HAP-1 (cell line): ENCODE measurements around the gene AARS2.
"Not testable (repeated sequence)": the region's sequence is repeated elsewhere in the genome, so short reads cannot be mapped to it uniquely, and the experiment has no call there.

Source experiments
- DNase-seq, 2 experiments: peaks; one replicate each; pipeline ENCODE4 v3.0.0-alpha.2; 2016 to 2020; ENCODE audit warnings: low spot score in 2 of 2
- H3K27me3 ChIP-seq: fragments of 250-450 bp; sonication (Bioruptor Pico); 2 replicates; pipeline ENCODE4 v1.5.1; 2020; ENCODE audit warnings: low read depth, mild to moderate bottlenecking, moderate library complexity
- H3K36me3 ChIP-seq: fragments of 250-450 bp; sonication (Bioruptor Pico); replicated peaks from 2 replicates; pipeline ENCODE4 v1.5.1; 2020; ENCODE audit warnings: mild to moderate bottlenecking
- H3K4me1 ChIP-seq: fragments of 250-450 bp; sonication (Bioruptor Pico); 2 replicates; pipeline ENCODE4 v1.5.1; 2020; ENCODE audit warnings: mild to moderate bottlenecking
- H3K4me3 ChIP-seq: fragments of 250-450 bp; sonication (Bioruptor Pico); 2 replicates; pipeline ENCODE4 v1.5.1; 2020; ENCODE audit warnings: mild to moderate bottlenecking, moderate library complexity
- H3K9me3 ChIP-seq: fragments of 250-450 bp; sonication (Bioruptor Pico); 2 replicates; pipeline ENCODE4 v1.5.1; 2020; ENCODE audit warnings: mild to moderate bottlenecking, moderate library complexity
- in situ Hi-C: fragments of 300-500 bp; cut with MboI; formaldehyde crosslinking; loops from 3 replicates; pipeline ENCODE4 v1.14.3; 2020; ENCODE audit warnings: low sequenced_read_pairs, inconsistent platforms, mixed read lengths

AARS2 gene

DNA sequence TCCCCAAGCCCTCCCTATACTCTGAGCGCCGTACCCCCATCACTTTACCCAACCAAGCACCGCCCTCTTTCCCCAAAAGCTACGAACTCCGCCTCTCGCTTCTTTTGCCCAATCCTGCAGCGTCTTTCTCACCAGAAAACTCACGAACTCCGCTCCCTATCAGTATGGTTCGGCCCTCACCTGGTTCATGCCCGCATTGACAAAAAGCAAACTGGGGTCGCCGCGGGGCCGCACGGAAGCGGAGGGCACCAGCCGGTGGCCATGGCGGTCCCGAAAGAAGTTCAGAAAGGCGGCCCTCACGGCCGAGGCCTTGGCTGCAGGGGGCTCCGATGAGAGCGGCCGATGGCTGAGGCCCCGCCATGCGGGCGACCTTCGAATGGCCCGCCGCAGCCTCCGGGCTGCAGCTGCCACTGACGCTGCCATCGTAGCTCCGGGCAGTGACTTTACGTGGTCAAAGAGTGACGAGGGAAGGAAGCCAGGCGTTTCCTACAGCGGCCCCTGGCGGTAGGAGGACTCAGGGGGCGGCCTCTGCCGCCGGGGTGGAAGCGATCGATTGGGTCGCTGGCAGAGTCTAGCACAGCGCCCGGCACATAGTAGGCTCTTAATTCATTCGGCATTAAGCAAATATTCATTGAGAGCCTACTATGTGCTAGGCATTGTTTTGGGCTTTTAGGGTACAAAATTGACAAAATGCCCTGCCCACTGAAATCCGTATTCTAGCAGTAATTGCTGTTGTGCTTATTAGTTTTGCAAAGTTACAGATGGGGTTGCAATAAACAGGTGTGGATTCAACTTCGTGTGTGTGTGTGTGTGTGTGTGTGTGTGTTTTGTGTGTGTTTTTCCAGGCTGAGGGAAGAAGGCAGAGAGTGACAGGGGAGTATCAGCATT, at the start of gene AARS2:
Gene AARS2 (minus strand): TSS at position 447 of the 888 bp plus-strand sequence. CDS start 24 bp downstream, at position 423.
- Histone ChIP-seq H3K27me3 (no peaks in the 10 kb centered on the region), H3K9me3 (no peaks in the 10 kb centered on the region), H3K4me3 (peak within 1 kb of the TSS; percentile 97), H3K4me1 (peaks cover 9% of the 10 kb centered on the region), H3K36me3 (peaks cover 36% of the 10 kb centered on the region)
- DNase-seq, result peak; percentile 76 to 95
- in situ Hi-C loops, result no loop called here

DNA sequence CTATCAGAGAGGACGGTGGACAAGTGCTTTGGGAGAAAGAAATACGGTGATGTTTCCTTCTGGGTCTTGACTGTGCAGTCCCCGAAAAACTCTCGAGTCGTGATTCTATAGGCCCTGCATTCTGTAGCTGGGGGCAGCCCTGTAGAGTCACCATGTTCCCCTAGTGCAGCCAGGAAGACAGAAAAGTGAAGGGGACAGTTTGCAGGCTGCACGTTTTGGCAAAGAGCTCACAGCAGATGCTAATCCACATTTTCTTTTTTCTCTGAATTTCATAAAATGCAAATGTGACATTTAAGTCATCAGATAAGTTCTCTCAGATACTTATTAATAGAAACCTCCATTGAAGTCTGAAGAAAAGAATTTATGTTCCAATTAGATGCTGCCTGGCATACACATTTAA, 48.8 kb upstream of the AARS2 start:
- Histone ChIP-seq H3K4me3 (no peak overlapping the region), H3K4me1 (peaks cover 10% of the 10 kb centered on the region), H3K27me3 (no peaks in the 10 kb centered on the region; the same call in 1 of the 2 replicates), H3K36me3 (no peaks in the 10 kb centered on the region), H3K9me3 (no peaks in the 10 kb centered on the region)
- in situ Hi-C loops, result no loop called here
- peak in 1 of 2 experiments; percentile 18 for DNase-seq

DNA sequence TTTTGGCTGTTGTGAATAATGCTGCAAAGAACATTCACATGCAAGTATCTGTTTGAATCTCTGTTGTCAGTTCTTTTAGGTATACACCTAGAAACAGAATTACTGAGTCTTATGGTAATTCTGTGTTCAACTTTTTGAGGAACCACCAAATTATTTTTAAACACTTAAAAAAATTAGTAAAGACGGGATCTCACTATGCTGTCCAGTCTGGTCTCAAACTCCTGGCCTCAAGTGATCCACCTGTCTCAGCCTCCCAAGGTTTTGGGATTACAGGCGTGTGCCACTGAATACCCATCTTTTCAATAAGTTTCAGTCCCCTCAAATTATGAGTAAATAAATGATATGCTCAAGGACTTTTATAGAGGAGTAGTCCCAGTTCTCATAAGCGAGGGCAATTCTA, 46.8 kb upstream of the AARS2 start:
- Histone ChIP-seq H3K27me3 (no peaks in the 10 kb centered on the region), H3K36me3 (no peaks in the 10 kb centered on the region), H3K9me3 (no peaks in the 10 kb centered on the region), H3K4me1 (peaks cover 10% of the 10 kb centered on the region), H3K4me3 (no peak overlapping the region)
- no peak for DNase-seq
- in situ Hi-C loops, result no loop called here

DNA sequence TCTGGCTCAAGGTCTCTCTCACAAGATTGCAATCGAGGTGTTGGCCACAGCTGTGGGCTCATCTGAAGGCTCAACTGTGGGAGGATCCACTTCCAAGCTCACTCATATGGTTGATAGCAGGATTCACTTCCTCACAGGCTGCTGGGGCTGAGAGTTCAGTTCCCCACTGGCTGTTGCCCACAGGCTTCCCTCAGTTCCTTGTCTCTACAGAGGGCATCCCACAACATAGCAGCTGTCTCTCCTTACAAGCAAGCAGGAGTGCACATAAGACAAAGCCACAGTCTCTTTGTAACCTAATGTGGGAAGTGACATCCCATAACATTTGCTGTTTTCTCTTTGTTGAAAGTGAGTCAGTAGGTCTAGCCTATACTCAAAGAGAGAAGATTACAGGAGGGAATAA, 43.3 kb upstream of the AARS2 start:
- in situ Hi-C loops, result no loop called here
- no peaks in the 10 kb centered on the region for H3K36me3 ChIP-seq
- DNase-seq, result peak in 1 of 2 experiments; percentile 1

DNA sequence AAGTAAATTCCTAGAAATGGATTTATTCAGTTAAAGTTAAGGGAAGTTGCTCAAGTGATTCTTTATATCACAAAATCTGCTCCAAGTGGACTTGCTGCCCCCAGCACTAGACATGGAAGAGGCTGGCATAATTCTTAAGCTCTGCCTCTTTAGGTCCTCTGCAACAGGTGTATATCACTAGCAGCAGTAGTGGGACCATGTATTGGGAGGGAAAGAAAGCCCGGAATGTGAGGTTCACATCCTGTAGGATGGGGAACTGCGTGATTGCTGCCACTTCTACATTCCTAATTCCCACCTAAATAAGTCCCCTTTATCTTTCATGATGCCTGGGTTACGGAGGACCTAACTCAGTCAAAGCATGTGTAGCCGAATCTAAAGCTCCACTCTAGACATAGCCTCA, 42.5 kb upstream of the AARS2 start:
- no peaks in the 10 kb centered on the region for H3K36me3 ChIP-seq
- in situ Hi-C loops, result no loop called here
- no peak for DNase-seq
- H3K27me3 ChIP-seq, result no peaks in the 10 kb centered on the region
- no peak overlapping the region for H3K4me3 ChIP-seq
- H3K4me1 ChIP-seq, result no peaks in the 10 kb centered on the region; the same call in 1 of the 2 replicates
- H3K9me3 ChIP-seq, result no peaks in the 10 kb centered on the region

More for the DNA sequence above, 43.3 kb upstream of the AARS2 start:
- Histone ChIP-seq H3K4me3 (no peak overlapping the region), H3K4me1 (no peaks in the 10 kb centered on the region; the same call in 1 of the 2 replicates), H3K27me3 (no peaks in the 10 kb centered on the region), H3K9me3 (no peaks in the 10 kb centered on the region)

DNA sequence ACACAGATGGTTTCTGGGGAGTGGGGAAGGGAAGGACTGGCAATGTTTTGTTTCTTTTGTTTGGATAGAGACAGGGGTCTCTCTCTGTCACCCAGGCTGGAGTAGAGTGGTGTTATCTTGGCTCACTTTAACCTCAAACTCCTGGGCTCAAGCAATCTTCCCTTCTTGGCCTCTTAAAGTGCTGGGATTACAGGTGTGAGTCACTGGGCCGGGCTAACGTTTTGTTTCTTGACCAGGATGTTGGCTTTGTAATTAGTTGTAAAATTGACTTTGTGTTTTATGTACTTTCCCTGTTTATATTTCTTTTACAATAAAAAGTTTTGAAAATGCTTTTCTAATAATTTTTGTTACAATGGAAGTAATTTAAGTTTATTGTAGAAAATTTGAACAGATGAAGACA, 40.2 kb upstream of the AARS2 start:
- Histone ChIP-seq H3K9me3 (no peaks in the 10 kb centered on the region), H3K27me3 (no peaks in the 10 kb centered on the region), H3K4me1 (no peaks in the 10 kb centered on the region; the same call in 1 of the 2 replicates), H3K4me3 (no peak overlapping the region), H3K36me3 (no peaks in the 10 kb centered on the region)
- no peak for DNase-seq
- in situ Hi-C loops, result no loop called here

DNA sequence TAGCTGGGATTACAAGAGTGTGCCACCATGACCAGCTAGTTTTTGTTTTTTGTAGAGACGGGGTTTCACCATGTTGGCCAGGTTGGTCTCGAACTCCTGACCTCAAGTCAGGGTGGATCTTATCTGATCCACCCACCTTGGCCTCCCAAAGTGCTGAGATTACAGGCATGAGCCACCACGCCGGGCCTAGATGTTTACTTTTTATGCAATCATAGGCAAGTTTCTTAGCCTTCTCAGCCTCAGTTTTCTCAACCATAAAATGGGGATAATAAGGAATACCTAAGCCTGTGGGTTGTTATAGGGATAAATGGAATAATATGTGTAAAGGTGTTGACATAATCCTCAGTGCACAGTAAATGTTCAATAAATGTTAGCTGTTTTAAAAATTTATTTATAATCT, 39.1 kb upstream of the AARS2 start:
- Histone ChIP-seq H3K4me3 (no peak overlapping the region), H3K4me1 (no peaks in the 10 kb centered on the region), H3K27me3 (no peaks in the 10 kb centered on the region), H3K36me3 (no peaks in the 10 kb centered on the region), H3K9me3 (no peaks in the 10 kb centered on the region)
- in situ Hi-C loops, result no loop called here
- DNase-seq, result no peak

DNA sequence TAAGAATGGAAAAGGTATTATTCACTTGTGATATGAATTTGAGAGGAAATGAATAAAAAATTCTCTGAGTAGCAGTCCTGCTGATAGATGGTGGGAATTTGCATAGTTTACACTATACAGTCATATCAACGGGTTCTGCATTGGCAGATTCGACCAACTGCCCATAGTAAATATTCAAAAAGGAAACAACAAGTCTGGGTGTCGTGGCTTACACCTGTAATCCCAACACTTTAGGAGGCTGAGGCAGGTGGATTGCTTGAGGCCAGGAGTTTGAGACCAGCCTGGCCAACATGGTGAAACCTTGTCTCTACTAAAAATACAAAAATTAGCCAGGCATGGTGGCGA, 37.5 kb upstream of the AARS2 start:
- H3K4me1 ChIP-seq, H3K9me3 ChIP-seq, H3K4me3 ChIP-seq, H3K27me3 ChIP-seq, DNase-seq, H3K36me3 ChIP-seq, in situ Hi-C loops: not testable (repeated sequence)

DNA sequence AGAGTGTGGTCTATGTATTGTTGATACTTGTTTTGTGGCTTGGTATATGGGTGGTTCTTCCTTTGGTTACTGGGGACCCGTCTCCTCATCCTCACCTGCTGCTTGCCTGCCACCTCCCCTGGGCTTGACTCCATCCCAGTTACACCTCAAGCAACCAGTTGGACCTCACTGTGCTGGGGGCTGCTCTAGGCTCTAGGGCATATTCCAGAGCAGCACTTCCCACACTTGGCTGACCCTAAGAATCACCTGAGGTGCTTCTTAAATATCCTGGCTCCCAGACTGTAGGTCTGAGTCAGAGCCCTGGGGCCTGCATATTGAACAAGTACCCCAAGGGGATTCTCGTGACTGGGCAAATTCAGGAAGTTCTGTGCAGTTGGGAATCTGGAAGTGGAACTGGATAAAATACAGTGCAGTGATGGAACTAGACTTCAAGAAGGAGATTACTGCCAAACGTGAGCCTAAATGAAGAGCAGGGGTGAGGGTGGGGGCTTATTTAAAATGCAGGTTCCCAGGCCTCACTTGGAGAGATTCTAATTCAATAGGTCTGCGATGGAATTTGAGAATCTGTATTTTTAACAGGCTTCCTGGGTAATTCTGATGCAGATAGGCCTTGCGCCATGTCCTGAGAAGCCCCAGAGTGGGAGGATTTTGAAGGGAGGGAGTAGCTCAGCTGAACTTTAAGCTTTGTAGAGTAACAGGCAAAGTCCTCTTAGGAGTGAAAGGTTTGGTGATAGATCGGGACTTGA, 36.9 kb upstream of the AARS2 start:
- in situ Hi-C loops, result no loop called here
- H3K4me3 ChIP-seq, result no peak overlapping the region

DNA sequence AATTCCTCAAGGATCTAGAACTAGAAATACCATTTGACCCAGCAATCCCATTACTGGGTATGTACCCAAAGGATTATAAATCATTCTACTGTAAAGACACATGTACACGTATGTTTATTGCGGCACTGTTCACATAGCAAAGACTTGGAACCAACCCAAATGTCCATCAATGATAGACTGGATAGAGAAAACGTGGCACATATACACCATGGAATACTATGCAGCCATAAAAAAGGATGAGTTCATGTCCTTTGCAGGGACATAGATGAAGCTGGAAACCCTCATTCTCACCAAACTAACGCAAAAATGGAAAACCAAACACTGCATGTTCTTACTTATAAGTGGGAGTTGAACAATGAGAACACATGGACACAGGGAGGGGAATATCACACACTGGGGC, 33.7 kb upstream of the AARS2 start:
- in situ Hi-C loops, H3K36me3 ChIP-seq, H3K9me3 ChIP-seq, H3K4me3 ChIP-seq, H3K4me1 ChIP-seq, DNase-seq: not testable (repeated sequence)
- H3K27me3 ChIP-seq, result peaks cover 14% of the 10 kb centered on the region

More for the DNA sequence above, 36.9 kb upstream of the AARS2 start:
- Histone ChIP-seq H3K36me3 (no peaks in the 10 kb centered on the region), H3K9me3 (no peaks in the 10 kb centered on the region), H3K27me3 (no peaks in the 10 kb centered on the region; the same call in 1 of the 2 replicates), H3K4me1 (no peaks in the 10 kb centered on the region)
- DNase-seq, result no peak

DNA sequence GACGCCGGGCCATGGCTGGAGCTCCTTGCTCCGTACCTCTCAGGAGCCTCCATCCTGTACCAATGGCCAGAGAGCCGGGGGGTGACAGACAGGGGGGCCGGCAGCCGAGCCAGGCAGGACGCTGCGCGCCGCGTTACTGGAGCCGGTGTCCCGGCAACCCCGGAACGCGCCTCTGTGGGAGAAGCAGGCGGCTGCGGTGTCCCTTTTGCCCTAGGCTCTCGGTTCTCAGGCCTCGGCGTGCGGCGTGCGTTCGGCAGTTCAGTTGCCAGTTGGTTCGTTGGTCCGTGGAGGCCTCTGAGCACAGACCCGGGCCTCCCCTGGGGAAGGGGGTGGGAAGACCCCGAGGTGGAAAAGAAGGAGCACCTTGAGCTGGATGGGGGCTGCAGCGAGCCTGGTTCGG, 29.3 kb upstream of the AARS2 start, which contains the start of gene SPATS1:
Gene SPATS1 (plus strand): TSS at position 162 of the 400 bp plus-strand sequence. CDS start 446 bp downstream, outside the sequence.
- no peaks in the 10 kb centered on the region for H3K4me1 ChIP-seq
- in situ Hi-C loops, result no loop called here
- H3K4me3 ChIP-seq, result no peak within 1 kb of the TSS
- peaks cover 17% of the 10 kb centered on the region for H3K27me3 ChIP-seq
- no peaks in the 10 kb centered on the region for H3K36me3 ChIP-seq
- H3K9me3 ChIP-seq, result no peaks in the 10 kb centered on the region; the same call in 1 of the 2 replicates
- peak in 1 of 2 experiments; percentile 29 for DNase-seq

DNA sequence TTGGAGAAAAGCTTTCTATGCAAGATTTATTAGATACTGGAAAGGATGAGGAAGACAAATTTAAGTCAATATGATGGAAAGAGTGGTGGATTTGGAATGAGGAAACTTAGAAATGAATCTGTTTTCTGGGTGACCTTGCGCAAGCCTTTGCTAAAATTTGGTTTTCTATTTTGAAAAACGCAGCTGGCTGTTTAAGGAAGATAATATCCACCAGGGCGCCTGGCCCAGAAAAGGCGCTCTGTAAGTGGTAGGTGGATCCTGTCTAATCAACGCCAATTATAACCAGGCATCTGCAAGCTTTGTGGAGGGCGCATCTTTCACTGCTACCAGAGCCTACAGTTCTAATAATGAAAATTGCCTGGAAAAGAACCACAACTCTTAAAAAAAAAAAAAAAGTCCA, 28.9 kb upstream of the AARS2 start:
- in situ Hi-C loops, result no loop called here
- H3K4me1 ChIP-seq, result no peaks in the 10 kb centered on the region
- no peaks in the 10 kb centered on the region; the same call in 1 of the 2 replicates for H3K9me3 ChIP-seq
- peaks cover 17% of the 10 kb centered on the region for H3K27me3 ChIP-seq
- no peaks in the 10 kb centered on the region for H3K36me3 ChIP-seq
- no peak for DNase-seq
- H3K4me3 ChIP-seq, result no peak overlapping the region

DNA sequence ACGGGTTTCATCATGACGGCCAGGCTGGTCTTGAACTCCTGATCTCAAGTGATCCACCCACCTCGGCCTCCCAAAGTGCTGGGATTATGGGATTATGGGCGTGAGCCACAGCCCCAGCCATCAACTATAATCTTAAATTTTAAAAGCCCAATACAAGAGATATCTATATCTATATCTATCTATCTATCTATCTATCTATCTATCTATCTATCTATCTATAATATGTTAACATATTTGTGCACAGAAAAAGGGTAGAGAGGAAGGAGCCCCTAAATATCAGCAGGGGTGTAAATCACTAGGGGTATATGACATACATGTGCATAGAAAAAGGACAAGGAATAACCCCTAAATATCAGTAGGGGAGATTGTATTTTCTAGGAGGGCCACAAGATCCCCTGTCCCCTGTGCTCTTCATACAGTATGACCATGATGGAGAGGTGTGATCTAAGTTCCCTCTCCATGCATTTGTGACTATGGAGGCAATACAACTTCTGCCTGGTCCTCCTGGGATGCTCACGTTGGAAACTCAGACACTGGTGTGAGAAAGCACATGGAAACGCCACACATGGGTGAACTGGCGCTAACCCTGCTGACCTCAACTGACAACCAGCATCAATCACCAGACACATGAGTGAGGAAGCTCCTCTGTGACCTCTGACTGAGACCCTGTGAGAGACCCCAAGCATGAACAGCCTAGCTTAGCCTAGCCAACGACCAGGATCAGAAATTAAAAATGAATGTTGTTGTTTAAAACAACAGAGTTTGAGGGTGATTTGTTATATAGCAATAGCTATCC, 28.1 kb upstream of the AARS2 start:
- H3K36me3 ChIP-seq, result no peaks in the 10 kb centered on the region
- H3K4me1 ChIP-seq, result no peaks in the 10 kb centered on the region
- in situ Hi-C loops, result no loop called here
- DNase-seq, result no peak
- H3K4me3 ChIP-seq, result no peak overlapping the region
- H3K27me3 ChIP-seq, result peaks cover 17% of the 10 kb centered on the region
- H3K9me3 ChIP-seq, result no peaks in the 10 kb centered on the region; the same call in 1 of the 2 replicates
